MCF 10A (cell line): ENCODE data around the gene RALA. TPM values are rescaled to one million over a fixed set of nuclear protein-coding genes. Genes with fewer than 3 reads are reported as not detected.

Experiments used
- BruUV-seq: library from RNA; stranded (reverse); fragments of 400-500 nt; replicated peaks from 2 replicates; lab custom pipeline; 2021; lab: Mats Ljungman, UMichigan
- CTCF ChIA-PET: fragments of 300-600 bp; sonication (Branson Sonifier 250); formaldehyde crosslinking; extraction: SDS; loops from one replicate; lab custom pipeline; 2021; ENCODE audit warnings: antibody characterized with exemption, inconsistent platforms; lab: Yijun Ruan, JAX
- POLR2A ChIA-PET: fragments of 300-600, 350-650 bp; sonication (Branson Sonifier 250); formaldehyde crosslinking; extraction: SDS; loops from one replicate; lab custom pipeline; 2020; ENCODE audit warnings: antibody characterized with exemption, inconsistent platforms; lab: Yijun Ruan, JAX
- DNase-seq: peaks from one replicate; pipeline ENCODE4 v3.0.0-alpha.2; 2018; ENCODE audit not compliant: unreplicated experiment
- H3K27ac Mint-ChIP-seq: one replicate; pipeline ENCODE4 v1.8.0; 2022; ENCODE audit warnings: mild to moderate bottlenecking, low read depth, mixed read lengths; ENCODE audit not compliant: unreplicated experiment
- H3K27me3 Mint-ChIP-seq: one replicate; pipeline ENCODE4 v1.8.0; 2022; ENCODE audit warnings: mixed read lengths; ENCODE audit not compliant: insufficient read depth, unreplicated experiment
- H3K36me3 Mint-ChIP-seq: one replicate; pipeline ENCODE4 v1.8.0; 2022; ENCODE audit warnings: mild to moderate bottlenecking, moderate library complexity, mixed read lengths; ENCODE audit not compliant: insufficient read depth, unreplicated experiment
- H3K4me1 Mint-ChIP-seq: one replicate; pipeline ENCODE4 v1.8.0; 2022; ENCODE audit warnings: mixed read lengths; ENCODE audit not compliant: insufficient read depth, unreplicated experiment
- H3K4me3 Mint-ChIP-seq: one replicate; pipeline ENCODE4 v1.8.0; 2022; ENCODE audit warnings: mild to moderate bottlenecking, moderate library complexity, mixed read lengths; ENCODE audit not compliant: unreplicated experiment
- H3K9me3 Mint-ChIP-seq: one replicate; pipeline ENCODE4 v1.8.0; 2022; ENCODE audit warnings: mixed read lengths; ENCODE audit not compliant: unreplicated experiment
- CTCF ChIP-seq: fragments of 200-600 bp; IDR thresholded peaks from one replicate; pipeline ENCODE4 v1.8.0; 2022; ENCODE audit warnings: antibody characterized with exemption, mild to moderate bottlenecking; ENCODE audit not compliant: unreplicated experiment
- intact Hi-C: fragments of 100-400 bp; cut with micrococcal nuclease; formaldehyde crosslinking; loops from 2 replicates; pipeline ENCODE4 v1.14.1; 2022
- total RNA-seq: library from RNA; stranded (reverse); gene quantifications from 2 replicates; pipeline ENCODE4 v1.2.3, GENCODE V29; 2022

Gene RALA
- total RNA-seq, 1 experiment from 2014 or later, result 34.1 TPM

GRCh38 chr7:39621261-39621660 lies 2.1 kb upstream of the RALA start:
- ChIA-PET POLR2A (interaction anchor here (0.8 to 1.5 kb wide), 4 partner anchors 8 to 41 kb away, joined by 3 to 6 read pairs (median 3); no protein-coding TSS in a partner anchor), CTCF (interaction anchor here (0.5 to 2.8 kb wide), 7 partner anchors 40 to 275 kb away, joined by 3 to 9 read pairs (median 3); no protein-coding TSS in a partner anchor)
- Mint-ChIP-seq H3K27ac (no peak overlapping the region), H3K4me3 (no peak overlapping the region), H3K4me1 (peaks cover 36% of the 10 kb centered on the region), H3K36me3 (peaks cover 12% of the 10 kb centered on the region), H3K9me3 (no peaks in the 10 kb centered on the region), H3K27me3 (no peaks in the 10 kb centered on the region)
- no peak for DNase-seq
- intact Hi-C loops, result loop anchor here (5.0 kb wide), 2 partner anchors 81 to 111 kb away; no protein-coding TSS in a partner anchor
- no TSS peak for BruUV-seq
- no peak for TF ChIP-seq CTCF

- Mint-ChIP-seq H3K27me3 (no peaks in the 10 kb centered on the region), H3K36me3 (peaks cover 12% of the 10 kb centered on the region), H3K4me3 (peak overlapping the region; percentile 84), H3K27ac (peak overlapping the region; percentile 90), H3K9me3 (no peaks in the 10 kb centered on the region), H3K4me1 (peaks cover 30% of the 10 kb centered on the region)
- POLR2A ChIA-PET, result interaction anchor here (0.6 to 3.6 kb wide), 9 partner anchors 9 to 129 kb away, joined by 3 to 35 read pairs (median 6); partner anchors contain the start of gene YAE1
- TF ChIP-seq CTCF, result no peak
- intact Hi-C loops, result loop anchor here (5.0 kb wide), 2 partner anchors 80 to 110 kb away; no protein-coding TSS in a partner anchor
- no peak for DNase-seq
- no TSS peak for BruUV-seq
- CTCF ChIA-PET, result interaction anchor here (0.5 to 2.8 kb wide), 11 partner anchors 41 to 496 kb away, joined by 3 to 9 read pairs (median 3); no protein-coding TSS in a partner anchor
Observed at GRCh38 chr7:39621784-39622411, 1.5 kb upstream of the RALA start.

- intact Hi-C loops, result loop anchor here (1.0 to 5.0 kb wide), 4 partner anchors 42 to 124 kb away; no protein-coding TSS in a partner anchor
- no peak for DNase-seq
- peaks cover 31% of the 10 kb centered on the region for H3K4me1 Mint-ChIP-seq
- no peaks in the 10 kb centered on the region for H3K9me3 Mint-ChIP-seq
- H3K27me3 Mint-ChIP-seq, result no peaks in the 10 kb centered on the region
- H3K36me3 Mint-ChIP-seq, result peaks cover 12% of the 10 kb centered on the region
- peak overlapping the region; percentile 90 for H3K27ac Mint-ChIP-seq
- ChIA-PET POLR2A (interaction anchor here (0.6 to 3.6 kb wide), 14 partner anchors 17 to 512 kb away, joined by 3 to 35 read pairs (median 6); partner anchors contain the start of genes MPLKIP, SUGCT and YAE1), CTCF (interaction anchor here (0.7 to 2.8 kb wide), 7 partner anchors 41 to 426 kb away, joined by 3 to 9 read pairs (median 4); no protein-coding TSS in a partner anchor)
- peak overlapping the region; percentile 84 for H3K4me3 Mint-ChIP-seq
- TSS peak; percentile 75 for BruUV-seq
- TF ChIP-seq CTCF, result no peak
Observed at GRCh38 chr7:39622609-39623008, 763 bp upstream of the RALA start.
